GM12878 (cell line): Measurements from ENCODE around the gene NFATC3. TPM values are rescaled to one million over a fixed set of nuclear protein-coding genes. Genes with fewer than 3 reads are reported as not detected.

Experiments
- ATAC-seq: fragments of 200-7000 bp; cut with Tn5 transposase; 3 replicates; pipeline ENCODE4 v1.9.1; 2020; ENCODE audit warnings: mild to moderate bottlenecking, moderate library complexity
- BruUV-seq: library from RNA; stranded (reverse); fragments of 400-500 nt; replicated peaks from 2 replicates; lab custom pipeline; 2021; lab: Mats Ljungman, UMichigan
- CTCF ChIA-PET: fragments of 300-600 bp; sonication (Branson Sonifier 250); formaldehyde crosslinking; extraction: SDS; loops from one replicate; lab custom pipeline; 2021; ENCODE audit warnings: inconsistent platforms; lab: Yijun Ruan, JAX
- POLR2A ChIA-PET: fragments of 350-600 bp; formaldehyde crosslinking; extraction: SDS; loops from one replicate; lab custom pipeline; 2021; ENCODE audit warnings: inconsistent platforms; lab: Charles Lee
- RAD21 ChIA-PET: fragments of 300-600 bp; sonication (Branson Sonifier 250); formaldehyde crosslinking; loops from one replicate; lab custom pipeline; 2023; ENCODE audit warnings: antibody characterized with exemption; ENCODE audit not compliant: unreplicated experiment; lab: Charles Lee
- SMC1A ChIA-PET: fragments of 300-600 bp; sonication (Branson Sonifier 250); formaldehyde crosslinking; loops from one replicate; lab custom pipeline; 2023; ENCODE audit not compliant: unreplicated experiment, uncharacterized antibody; lab: Charles Lee
- DNase-seq: peaks from one replicate; pipeline ENCODE4 v3.0.0-alpha.2; 2011; ENCODE audit warnings: low read depth, low spot score
- FAIRE-seq: peaks from 3 replicates; lab custom pipeline; 2011; peaks lifted over from hg19 to GRCh38; lab: Jason Lieb, UNC
- H2AFZ ChIP-seq: 2 replicates; pipeline ENCODE4 v1.6.0; 2011; ENCODE audit warnings: low read depth, low read length, control low read depth; ENCODE audit not compliant: control insufficient read depth
- H3K27ac ChIP-seq: 2 replicates; pipeline ENCODE4 v1.5.1; 2011; ENCODE audit warnings: control low read depth; ENCODE audit not compliant: control insufficient read depth, insufficient read depth
- H3K27me3 ChIP-seq, 2 experiments: replicated peaks in 1 of 2; 2 replicates each; pipeline versions ENCODE4 v1.6.0 to v1.6.1; 2011; ENCODE audit warnings: low read length in 1 of 2; ENCODE audit not compliant: control insufficient read depth in 2 of 2, insufficient read depth in 2 of 2
- H3K36me3 ChIP-seq, 2 experiments: 2 replicates each; pipeline ENCODE4 v1.5.1; 2011; ENCODE audit warnings: low read length in 1 of 2; ENCODE audit not compliant: control insufficient read depth in 2 of 2, insufficient read depth in 2 of 2
- H3K4me1 ChIP-seq: 2 replicates; pipeline ENCODE4 v1.6.1; 2011; ENCODE audit warnings: mild to moderate bottlenecking, low read length, moderate library complexity, mixed read lengths; ENCODE audit not compliant: control insufficient read depth, insufficient read depth
- H3K4me2 ChIP-seq: 2 replicates; pipeline ENCODE4 v1.6.0; 2011; ENCODE audit warnings: control low read depth; ENCODE audit not compliant: control insufficient read depth, insufficient read depth
- H3K4me3 ChIP-seq: fragments of 200-600 bp; sonication (generic); 2 replicates; pipeline ENCODE4 v1.5.1; 2016
- H3K79me2 ChIP-seq: 2 replicates; pipeline ENCODE4 v1.6.0; 2011; ENCODE audit warnings: low read length; ENCODE audit not compliant: control insufficient read depth, insufficient read depth
- H3K9ac ChIP-seq: 2 replicates; pipeline ENCODE4 v1.8.0; 2011; ENCODE audit warnings: low read length, control low read depth, mixed read lengths; ENCODE audit not compliant: control insufficient read depth, insufficient read depth
- H3K9me3 ChIP-seq: replicated peaks from 3 replicates; pipeline ENCODE4 v1.5.1; 2011; ENCODE audit warnings: mild to moderate bottlenecking, low read length; ENCODE audit not compliant: control insufficient read depth, insufficient read depth
- H4K20me1 ChIP-seq: 2 replicates; pipeline ENCODE4 v1.6.0; 2011; ENCODE audit not compliant: control insufficient read depth, insufficient read depth
- CHD1 ChIP-seq: IDR thresholded peaks from 2 replicates; pipeline ENCODE4 v1.6.1; 2012; ENCODE audit warnings: low read depth, low read length, improper control_type of control experiment
- EP300 ChIP-seq, 2 experiments: fragments of 150-350 bp in 1 of 2; IDR thresholded peaks; 2 replicates each; pipeline ENCODE4 v1.6.1; 2011 to 2012; ENCODE audit warnings: low read depth in 2 of 2, low read length in 2 of 2, borderline replicate concordance in 1 of 2, improper control_type of control experiment in 1 of 2, inconsistent platforms in 1 of 2; ENCODE audit not compliant: control insufficient read depth in 1 of 2
- EZH2 ChIP-seq: IDR thresholded peaks from 2 replicates; pipeline ENCODE4 v1.6.1; 2012; ENCODE audit warnings: low read depth, mild to moderate bottlenecking, control low read depth, inconsistent platforms, low read length, borderline replicate concordance; ENCODE audit not compliant: control insufficient read depth
- GABPA ChIP-seq: IDR thresholded peaks from 2 replicates; pipeline ENCODE4 v1.6.1; 2014; ENCODE audit warnings: antibody characterized with exemption, low read depth, mild to moderate bottlenecking, inconsistent platforms
- GATAD2B ChIP-seq: fragments of 450-650 bp; conservative IDR thresholded peaks from 2 replicates; pipeline ENCODE4 v1.6.1; 2017; ENCODE audit warnings: low read depth, mild to moderate bottlenecking, moderate library complexity
- JUNB ChIP-seq: IDR thresholded peaks from 2 replicates; pipeline ENCODE4 v1.6.1; 2016; ENCODE audit warnings: antibody characterized with exemption, mild to moderate bottlenecking
- KAT2A ChIP-seq: conservative IDR thresholded peaks from 2 replicates; pipeline ENCODE4 v1.6.1; 2011; ENCODE audit warnings: low read depth, low read length; ENCODE audit not compliant: control insufficient read depth
- NBN ChIP-seq: fragments of 450-650 bp; IDR thresholded peaks from 2 replicates; pipeline ENCODE4 v1.6.1; 2016
- POU2F2 ChIP-seq: IDR thresholded peaks from 3 replicates; pipeline ENCODE4 v1.6.1; 2011; ENCODE audit warnings: low read depth, mild to moderate bottlenecking, low read length, borderline replicate concordance
- RBBP5 ChIP-seq: fragments of 200-600 bp; sonication (generic); conservative IDR thresholded peaks from 2 replicates; pipeline ENCODE4 v1.6.1; 2016
- SP1 ChIP-seq: IDR thresholded peaks from one replicate; pipeline ENCODE4 v1.6.1; 2011; ENCODE audit warnings: low read depth, low read length
- SUZ12 ChIP-seq: fragments of 200-600 bp; sonication (generic); IDR thresholded peaks from one replicate; pipeline ENCODE4 v1.6.1; 2018; ENCODE audit warnings: antibody characterized with exemption, mild to moderate bottlenecking; ENCODE audit not compliant: unreplicated experiment
- ZBED1 ChIP-seq: IDR thresholded peaks from 2 replicates; pipeline ENCODE4 v1.6.1; 2016; ENCODE audit warnings: borderline replicate concordance
- WGBS: methylation state at CpG from one replicate; pipeline ENCODE4 v1.1.6; 2016; ENCODE audit warnings: low lambda C conversion rate; ENCODE audit not compliant: insufficient replicate concordance, insufficient coverage; ENCODE audit errors: missing lambda C conversion rate; 5-methylcytosine and 5-hydroxymethylcytosine counted together
- in situ Hi-C: fragments of 300-500 bp; cut with MboI; formaldehyde crosslinking; loops from 9 replicates; pipeline ENCODE4 v1.14.3; 2018; ENCODE audit warnings: mixed read lengths
- intact Hi-C: fragments of 100-400 bp; cut with micrococcal nuclease; formaldehyde crosslinking; loops from one replicate; pipeline ENCODE4 v1.14.2; 2022; ENCODE audit not compliant: unreplicated experiment
- polyA plus RNA-seq, 11 experiments: library from polyadenylated mRNA; depleted of rRNA in 4 of 11; unstranded in 6 of 11; stranded (reverse) in 5 of 11; fragments of >200 nt; fragmentation: Nextera tagmentation in 4 of 11; fragmentation: Illumina TruSeq in 1 of 11; extraction: Ambion mirVana in 4 of 11; extraction: Trizol in 1 of 11; gene quantifications; 1 replicate in 1 of 11; 2 replicates in 10 of 11; pipeline versions ENCODE4 v1.2.1 to v1.2.3, GENCODE V29; 2011 to 2016; ENCODE audit warnings: inconsistent platforms in 2 of 11, missing spikeins in 2 of 11, low read depth in 1 of 11
- total RNA-seq, 4 experiments: library from RNA; depleted of rRNA in 3 of 4; stranded (reverse); fragments of >200 nt in 3 of 4; fragmentation: Illumina TruSeq in 1 of 4; extraction: Trizol in 1 of 4; gene quantifications; 2 replicates each; pipeline versions ENCODE4 v1.2.1 to v1.2.3, GENCODE V29; 2013 to 2021
- TF ChIP-seq, protein P1 (sequence below): IDR thresholded peaks from 2 replicates; pipeline ENCODE4 v1.6.1; 2011; ENCODE audit warnings: low read depth, mild to moderate bottlenecking, low read length, moderate library complexity, borderline replicate concordance; ENCODE audit errors: extremely low read depth
- TF ChIP-seq, protein P2 (sequence below): fragments of 450-650 bp; conservative IDR thresholded peaks from 2 replicates; pipeline ENCODE4 v1.6.1; 2017; ENCODE audit warnings: mild to moderate bottlenecking, moderate library complexity
- TF ChIP-seq, protein P3 (sequence below): fragments of 450-650 bp; IDR thresholded peaks from 2 replicates; pipeline ENCODE4 v1.6.1; 2016; ENCODE audit warnings: mild to moderate bottlenecking
- TF ChIP-seq, protein P4 (sequence below): fragments of 150-350 bp; IDR thresholded peaks from 2 replicates; pipeline ENCODE4 v1.6.1; 2016; ENCODE audit warnings: low read depth, low read length

Gene NFATC3
- total and polyA plus RNA-seq, 10 of the 15 experiments (the other 5 are each of a cell fraction or from before 2014, with no cell fraction given), result 4.2 to 37.6 (median 24.9) TPM

DNA sequence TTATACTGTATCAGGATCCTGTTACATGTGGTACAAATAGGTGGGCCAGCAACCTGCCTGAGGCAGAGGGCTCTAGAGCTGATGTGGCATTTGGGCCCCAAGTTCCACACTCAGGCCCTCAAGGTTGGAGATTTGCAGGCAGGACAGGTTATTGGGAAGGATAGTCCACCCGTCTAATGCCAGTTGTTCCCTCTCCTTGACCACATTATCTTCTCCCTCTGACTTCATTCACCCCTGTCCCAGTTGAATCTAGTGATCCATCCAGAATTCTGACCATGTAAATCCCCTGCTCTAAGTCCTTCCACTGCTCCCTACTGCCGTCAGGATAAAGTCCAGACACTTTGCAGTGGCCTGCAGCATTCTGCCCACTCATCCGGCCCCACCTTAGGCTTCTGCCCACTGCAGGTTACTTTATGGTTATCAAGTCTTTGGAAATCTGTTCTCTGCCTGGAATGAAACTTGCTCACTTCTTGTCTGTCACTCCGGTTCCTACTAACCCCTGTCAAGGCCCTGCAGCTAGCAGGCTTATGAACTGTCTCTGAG, 1.9 kb upstream of the NFATC3 start:
- Histone ChIP-seq H3K79me2 (peaks cover 26% of the 10 kb centered on the region), H3K27ac (no peak overlapping the region), H3K4me2 (no peak overlapping the region), H3K36me3 (peaks cover 0 to 15% of the 10 kb centered on the region in 2 experiments; a peak in 3 of 4 replicates), H3K4me1 (peaks cover 30% of the 10 kb centered on the region), H4K20me1 (no peaks in the 10 kb centered on the region), H3K9ac (no peak overlapping the region), H3K9me3 (no peaks in the 10 kb centered on the region), H3K27me3 (no peaks in the 10 kb centered on the region), H2AFZ (no peak overlapping the region), H3K4me3 (no peak overlapping the region)
- FAIRE-seq (no peak), DNase-seq (no peak), ATAC-seq (no peak)
- ChIA-PET POLR2A (interaction anchor here (4.5 to 6.1 kb wide), 2 partner anchors 10 to 35 kb away, joined by 28 to 135 read pairs; no protein-coding TSS in a partner anchor), RAD21 (interaction anchor here (3.2 to 5.3 kb wide), 2 partner anchors 11 to 36 kb away, joined by 16 to 105 read pairs; no protein-coding TSS in a partner anchor), CTCF (interaction anchor here (0.6 to 8.8 kb wide), 7 partner anchors 10 to 141 kb away, joined by 3 to 109 read pairs (median 4); no protein-coding TSS in a partner anchor), SMC1A (interaction anchor here (0.6 to 6.6 kb wide), 7 partner anchors 8 to 189 kb away, joined by 3 to 67 read pairs (median 3); no protein-coding TSS in a partner anchor)
- intact Hi-C loops (no loop called here), in situ Hi-C loops (no loop called here)
- no TSS peak for BruUV-seq
- WGBS, result 97% methylated on average over 4 of the region's 4 CpGs
- no peak for TF ChIP-seq GATAD2B
- no peak for TF ChIP-seq CHD1
- no peak for TF ChIP-seq SUZ12
- TF ChIP-seq, protein P1, sequence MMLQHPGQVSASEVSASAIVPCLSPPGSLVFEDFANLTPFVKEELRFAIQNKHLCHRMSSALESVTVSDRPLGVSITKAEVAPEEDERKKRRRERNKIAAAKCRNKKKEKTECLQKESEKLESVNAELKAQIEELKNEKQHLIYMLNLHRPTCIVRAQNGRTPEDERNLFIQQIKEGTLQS, result no peak
- TF ChIP-seq, protein P2, sequence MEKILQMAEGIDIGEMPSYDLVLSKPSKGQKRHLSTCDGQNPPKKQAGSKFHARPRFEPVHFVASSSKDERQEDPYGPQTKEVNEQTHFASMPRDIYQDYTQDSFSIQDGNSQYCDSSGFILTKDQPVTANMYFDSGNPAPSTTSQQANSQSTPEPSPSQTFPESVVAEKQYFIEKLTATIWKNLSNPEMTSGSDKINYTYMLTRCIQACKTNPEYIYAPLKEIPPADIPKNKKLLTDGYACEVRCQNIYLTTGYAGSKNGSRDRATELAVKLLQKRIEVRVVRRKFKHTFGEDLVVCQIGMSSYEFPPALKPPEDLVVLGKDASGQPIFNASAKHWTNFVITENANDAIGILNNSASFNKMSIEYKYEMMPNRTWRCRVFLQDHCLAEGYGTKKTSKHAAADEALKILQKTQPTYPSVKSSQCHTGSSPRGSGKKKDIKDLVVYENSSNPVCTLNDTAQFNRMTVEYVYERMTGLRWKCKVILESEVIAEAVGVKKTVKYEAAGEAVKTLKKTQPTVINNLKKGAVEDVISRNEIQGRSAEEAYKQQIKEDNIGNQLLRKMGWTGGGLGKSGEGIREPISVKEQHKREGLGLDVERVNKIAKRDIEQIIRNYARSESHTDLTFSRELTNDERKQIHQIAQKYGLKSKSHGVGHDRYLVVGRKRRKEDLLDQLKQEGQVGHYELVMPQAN, result no peak
- no peak for TF ChIP-seq RBBP5
- TF ChIP-seq POU2F2, result no peak
- TF ChIP-seq KAT2A, result no peak
- no peak for TF ChIP-seq EP300 (IDR thresholded peaks at IDR 0.05; ENCODE audit: borderline replicate concordance in 1 of 2, control insufficient read depth in 1 of 2, low read depth in 2 of 2, low read length in 2 of 2)
- TF ChIP-seq EZH2, result no peak
- no peak for TF ChIP-seq SP1
- TF ChIP-seq NBN, result no peak
- TF ChIP-seq, protein P3, sequence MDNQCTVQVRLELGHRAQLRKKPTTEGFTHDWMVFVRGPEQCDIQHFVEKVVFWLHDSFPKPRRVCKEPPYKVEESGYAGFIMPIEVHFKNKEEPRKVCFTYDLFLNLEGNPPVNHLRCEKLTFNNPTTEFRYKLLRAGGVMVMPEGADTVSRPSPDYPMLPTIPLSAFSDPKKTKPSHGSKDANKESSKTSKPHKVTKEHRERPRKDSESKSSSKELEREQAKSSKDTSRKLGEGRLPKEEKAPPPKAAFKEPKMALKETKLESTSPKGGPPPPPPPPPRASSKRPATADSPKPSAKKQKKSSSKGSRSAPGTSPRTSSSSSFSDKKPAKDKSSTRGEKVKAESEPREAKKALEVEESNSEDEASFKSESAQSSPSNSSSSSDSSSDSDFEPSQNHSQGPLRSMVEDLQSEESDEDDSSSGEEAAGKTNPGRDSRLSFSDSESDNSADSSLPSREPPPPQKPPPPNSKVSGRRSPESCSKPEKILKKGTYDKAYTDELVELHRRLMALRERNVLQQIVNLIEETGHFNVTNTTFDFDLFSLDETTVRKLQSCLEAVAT, result no peak
- no peak for TF ChIP-seq ZBED1
- TF ChIP-seq, protein P4, sequence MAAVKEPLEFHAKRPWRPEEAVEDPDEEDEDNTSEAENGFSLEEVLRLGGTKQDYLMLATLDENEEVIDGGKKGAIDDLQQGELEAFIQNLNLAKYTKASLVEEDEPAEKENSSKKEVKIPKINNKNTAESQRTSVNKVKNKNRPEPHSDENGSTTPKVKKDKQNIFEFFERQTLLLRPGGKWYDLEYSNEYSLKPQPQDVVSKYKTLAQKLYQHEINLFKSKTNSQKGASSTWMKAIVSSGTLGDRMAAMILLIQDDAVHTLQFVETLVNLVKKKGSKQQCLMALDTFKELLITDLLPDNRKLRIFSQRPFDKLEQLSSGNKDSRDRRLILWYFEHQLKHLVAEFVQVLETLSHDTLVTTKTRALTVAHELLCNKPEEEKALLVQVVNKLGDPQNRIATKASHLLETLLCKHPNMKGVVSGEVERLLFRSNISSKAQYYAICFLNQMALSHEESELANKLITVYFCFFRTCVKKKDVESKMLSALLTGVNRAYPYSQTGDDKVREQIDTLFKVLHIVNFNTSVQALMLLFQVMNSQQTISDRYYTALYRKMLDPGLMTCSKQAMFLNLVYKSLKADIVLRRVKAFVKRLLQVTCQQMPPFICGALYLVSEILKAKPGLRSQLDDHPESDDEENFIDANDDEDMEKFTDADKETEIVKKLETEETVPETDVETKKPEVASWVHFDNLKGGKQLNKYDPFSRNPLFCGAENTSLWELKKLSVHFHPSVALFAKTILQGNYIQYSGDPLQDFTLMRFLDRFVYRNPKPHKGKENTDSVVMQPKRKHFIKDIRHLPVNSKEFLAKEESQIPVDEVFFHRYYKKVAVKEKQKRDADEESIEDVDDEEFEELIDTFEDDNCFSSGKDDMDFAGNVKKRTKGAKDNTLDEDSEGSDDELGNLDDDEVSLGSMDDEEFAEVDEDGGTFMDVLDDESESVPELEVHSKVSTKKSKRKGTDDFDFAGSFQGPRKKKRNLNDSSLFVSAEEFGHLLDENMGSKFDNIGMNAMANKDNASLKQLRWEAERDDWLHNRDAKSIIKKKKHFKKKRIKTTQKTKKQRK, result no peak
- no peak for TF ChIP-seq JUNB
- TF ChIP-seq GABPA, result no peak
